ENCODE data around the gene CAPN12. TPM values are rescaled to one million over a fixed set of nuclear protein-coding genes. Genes with fewer than 3 reads are reported as not detected.
"Not testable (repeated sequence)": the region's sequence is repeated elsewhere in the genome, so short reads cannot be mapped to it uniquely, and the experiment has no call there.

The CAPN12 gene, protein sequence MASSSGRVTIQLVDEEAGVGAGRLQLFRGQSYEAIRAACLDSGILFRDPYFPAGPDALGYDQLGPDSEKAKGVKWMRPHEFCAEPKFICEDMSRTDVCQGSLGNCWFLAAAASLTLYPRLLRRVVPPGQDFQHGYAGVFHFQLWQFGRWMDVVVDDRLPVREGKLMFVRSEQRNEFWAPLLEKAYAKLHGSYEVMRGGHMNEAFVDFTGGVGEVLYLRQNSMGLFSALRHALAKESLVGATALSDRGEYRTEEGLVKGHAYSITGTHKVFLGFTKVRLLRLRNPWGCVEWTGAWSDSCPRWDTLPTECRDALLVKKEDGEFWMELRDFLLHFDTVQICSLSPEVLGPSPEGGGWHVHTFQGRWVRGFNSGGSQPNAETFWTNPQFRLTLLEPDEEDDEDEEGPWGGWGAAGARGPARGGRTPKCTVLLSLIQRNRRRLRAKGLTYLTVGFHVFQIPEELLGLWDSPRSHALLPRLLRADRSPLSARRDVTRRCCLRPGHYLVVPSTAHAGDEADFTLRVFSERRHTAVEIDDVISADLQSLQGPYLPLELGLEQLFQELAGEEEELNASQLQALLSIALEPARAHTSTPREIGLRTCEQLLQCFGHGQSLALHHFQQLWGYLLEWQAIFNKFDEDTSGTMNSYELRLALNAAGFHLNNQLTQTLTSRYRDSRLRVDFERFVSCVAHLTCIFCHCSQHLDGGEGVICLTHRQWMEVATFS
- 1.6 TPM for total RNA-seq
- polyA plus RNA-seq: 6.5 TPM
- long read RNA-seq, donor 1: 0 reads
- long read RNA-seq, donor 2: 0 reads
- long read RNA-seq, donor 3: 0 reads
- long read RNA-seq, donor 4: 0 reads
- long read RNA-seq, donor 5, partial matches to known transcripts: 0 of 1 reads
- long read RNA-seq, donor 5, other reads (novel, unspliced or antisense): 0 of 1 reads
- long read RNA-seq, donor 6: 0 reads
- long read RNA-seq, donor 7, partial matches to known transcripts: 0 of 1 reads
- long read RNA-seq, donor 7, other reads (novel, unspliced or antisense): 0 of 1 reads
- long read RNA-seq, donor 8, partial matches to known transcripts: 0 of 1 reads
- long read RNA-seq, donor 8, other reads (novel, unspliced or antisense): 0 of 1 reads
- long read RNA-seq, donor 9: 0 reads
- long read RNA-seq, donor 10: 0 reads

DNA sequence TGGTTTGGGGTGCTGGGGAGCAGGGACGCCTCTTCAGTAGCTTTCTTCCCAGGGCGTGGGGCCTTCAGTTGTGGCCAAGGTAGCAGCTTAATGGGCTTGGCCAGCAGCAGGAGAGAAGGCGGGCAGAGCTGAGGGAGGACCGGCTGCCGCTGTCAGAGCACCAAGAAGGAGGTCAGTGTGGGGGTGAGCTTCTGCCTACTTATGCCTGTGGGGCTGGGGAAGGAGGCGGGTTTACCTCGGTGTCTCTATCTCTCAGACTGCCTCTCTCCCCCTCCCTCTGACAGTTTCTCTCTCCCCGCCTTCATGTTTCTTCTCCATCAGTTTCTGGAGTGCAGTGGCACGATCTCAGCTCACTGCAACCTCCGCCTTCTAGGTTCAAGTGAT, at the start of gene CAPN12:
TSS of gene CAPN12 (minus strand) at position 177 of the 384 bp plus-strand sequence. CDS start 309 bp downstream, outside the sequence.
- 92% methylated on average over 10 of the region's 10 CpGs for WGBS
- no peaks in the 10 kb centered on the region for H3K9me3 ChIP-seq (ENCODE audit: control insufficient read depth in 2 of 2, insufficient read depth in 1 of 2, low read length in 1 of 2)
- H3K4me3 ChIP-seq (ENCODE audit: low read length in 2 of 2): no peak within 1 kb of the TSS
- H3K27ac ChIP-seq (ENCODE audit: low read depth in 1 of 2, low read length in 1 of 2): no peak within 1 kb of the TSS
- H3K27me3 ChIP-seq (ENCODE audit: control insufficient read depth in 2 of 2, insufficient read depth in 1 of 2, low read length in 1 of 2): no peaks in the 10 kb centered on the region
- H3K36me3 ChIP-seq (ENCODE audit: control insufficient read depth in 2 of 2, insufficient read depth in 2 of 2, low read length in 1 of 2): no peaks in the 10 kb centered on the region
- DNase-seq (ENCODE audit: low read depth in 6 of 9, low spot score in 9 of 9): no peak
- no peaks in the 10 kb centered on the region for H3K4me1 ChIP-seq (ENCODE audit: control insufficient read depth in 2 of 2, insufficient read depth in 2 of 2, low read length in 2 of 2)

DNA sequence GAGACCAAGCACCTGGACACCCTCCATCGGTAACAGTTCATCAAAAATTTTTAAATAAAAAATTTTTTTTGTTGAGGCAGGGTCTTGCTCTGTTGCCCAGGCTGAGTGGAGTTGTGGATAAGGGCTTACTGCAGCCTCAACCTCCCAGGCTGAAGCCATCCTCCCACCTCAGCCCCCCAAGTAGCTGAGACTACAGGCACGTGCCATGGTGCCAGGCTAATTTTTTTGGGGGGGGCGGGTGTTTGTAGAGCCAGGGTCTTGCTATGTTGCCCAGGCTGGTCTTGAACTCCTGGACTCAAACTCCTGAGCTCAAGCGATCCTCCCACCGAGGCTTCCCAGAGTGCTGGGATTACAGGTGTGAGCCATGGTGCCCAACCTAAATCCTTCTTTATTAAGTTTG, 49.4 kb upstream of the CAPN12 start:
- peaks cover 12 to 23% of the 10 kb centered on the region in 2 donors for H3K27me3 ChIP-seq (ENCODE audit: control insufficient read depth in 2 of 2, insufficient read depth in 1 of 2, low read length in 1 of 2)
- over 99% methylated on average over 5 of the region's 5 CpGs for WGBS
- H3K9me3 ChIP-seq (ENCODE audit: control insufficient read depth in 2 of 2, insufficient read depth in 1 of 2, low read length in 1 of 2): no peaks in the 10 kb centered on the region
- H3K4me1 ChIP-seq (ENCODE audit: control insufficient read depth in 2 of 2, insufficient read depth in 2 of 2, low read length in 2 of 2): peaks cover 3 to 6% of the 10 kb centered on the region in 2 donors
- no peak overlapping the region for H3K27ac ChIP-seq (ENCODE audit: low read depth in 1 of 2, low read length in 1 of 2)
- no peak overlapping the region for H3K4me3 ChIP-seq (ENCODE audit: low read length in 2 of 2)
- DNase-seq (ENCODE audit: low read depth in 6 of 9, low spot score in 9 of 9): no peak
- H3K36me3 ChIP-seq (ENCODE audit: control insufficient read depth in 2 of 2, insufficient read depth in 2 of 2, low read length in 1 of 2): no peaks in the 10 kb centered on the region

DNA sequence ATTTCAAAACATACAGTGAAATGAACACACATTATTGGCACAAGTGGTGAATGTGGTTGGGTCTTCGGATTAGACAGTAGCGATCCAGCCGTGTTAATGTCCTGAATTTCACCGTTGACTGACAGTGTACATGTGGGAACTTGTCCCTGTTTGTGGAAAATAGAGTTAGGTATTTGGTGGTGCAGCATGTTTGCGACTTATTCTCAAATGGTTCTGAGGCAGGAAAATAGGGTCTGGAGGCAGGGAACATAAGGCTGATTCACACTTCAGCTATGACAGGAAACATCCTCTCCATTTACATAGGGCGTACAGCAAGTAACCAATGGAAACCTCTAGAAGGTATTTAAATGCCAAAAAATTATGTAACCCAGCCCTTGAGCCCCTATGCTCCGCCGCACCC, 48.9 kb upstream of the CAPN12 start:
- WGBS: 89% methylated on average over 8 of the region's 8 CpGs
- H3K36me3 ChIP-seq (ENCODE audit: control insufficient read depth in 2 of 2, insufficient read depth in 2 of 2, low read length in 1 of 2): no peaks in the 10 kb centered on the region
- peak overlapping the region in 1 of 2 donors; percentile 68 for H3K27ac ChIP-seq (ENCODE audit: low read depth in 1 of 2, low read length in 1 of 2)
- H3K27me3 ChIP-seq (ENCODE audit: control insufficient read depth in 2 of 2, insufficient read depth in 1 of 2, low read length in 1 of 2): peaks cover 12 to 23% of the 10 kb centered on the region in 2 donors
- no peak overlapping the region for H3K4me3 ChIP-seq (ENCODE audit: low read length in 2 of 2)
- H3K4me1 ChIP-seq (ENCODE audit: control insufficient read depth in 2 of 2, insufficient read depth in 2 of 2, low read length in 2 of 2): peaks cover 3 to 6% of the 10 kb centered on the region in 2 donors
- H3K9me3 ChIP-seq (ENCODE audit: control insufficient read depth in 2 of 2, insufficient read depth in 1 of 2, low read length in 1 of 2): no peaks in the 10 kb centered on the region
- DNase-seq (ENCODE audit: low read depth in 6 of 9, low spot score in 9 of 9): peak in 1 of 9 donors; percentile 15

DNA sequence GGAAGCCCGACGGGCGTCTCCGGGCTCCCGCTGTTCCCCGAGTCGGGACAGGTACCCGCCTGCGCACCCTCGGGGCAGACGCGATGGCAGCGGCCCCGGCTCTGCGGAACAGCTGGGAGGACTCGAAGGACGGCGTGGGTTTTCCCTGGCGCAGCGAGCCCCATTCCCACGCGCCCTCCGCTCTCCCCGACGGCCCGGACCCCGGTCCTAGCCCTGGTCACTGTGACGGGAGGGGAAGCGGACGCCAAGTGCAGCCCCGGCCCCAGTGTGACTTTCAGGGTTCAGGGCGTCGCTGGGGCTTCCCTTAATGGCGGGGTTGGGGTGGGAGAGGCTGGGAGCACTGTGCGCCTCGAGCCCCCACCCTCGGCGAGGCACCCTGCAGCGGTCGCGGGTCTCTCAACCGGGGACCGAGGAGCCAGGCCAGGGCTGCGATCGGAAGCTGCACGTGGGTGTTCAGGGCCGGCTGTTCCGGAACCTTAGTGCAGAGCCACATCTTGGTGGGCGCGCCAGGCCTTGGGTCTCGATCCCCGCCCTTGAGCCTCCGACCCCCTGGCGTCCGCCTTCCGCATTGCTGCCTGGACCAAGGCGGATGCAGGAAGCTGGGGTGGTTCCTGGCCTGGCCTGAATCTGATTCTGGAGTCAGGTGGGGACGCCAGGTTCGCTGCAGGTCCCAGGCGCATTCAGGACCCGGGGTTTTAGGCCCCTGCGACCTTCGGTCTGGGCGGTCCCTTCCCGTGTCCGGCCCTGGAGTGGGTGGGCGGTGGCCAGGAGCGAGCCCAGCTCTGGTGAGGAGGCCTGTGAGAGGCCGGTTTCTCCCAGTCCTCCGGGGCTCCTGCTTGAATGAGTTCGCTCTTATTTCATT, 48.2 kb upstream of the CAPN12 start:
- peaks cover 12 to 23% of the 10 kb centered on the region in 2 donors for H3K27me3 ChIP-seq (ENCODE audit: control insufficient read depth in 2 of 2, insufficient read depth in 1 of 2, low read length in 1 of 2)
- peaks cover 3 to 6% of the 10 kb centered on the region in 2 donors for H3K4me1 ChIP-seq (ENCODE audit: control insufficient read depth in 2 of 2, insufficient read depth in 2 of 2, low read length in 2 of 2)
- peak overlapping the region; percentile 20 to 21 for H3K4me3 ChIP-seq (ENCODE audit: low read length in 2 of 2)
- H3K36me3 ChIP-seq (ENCODE audit: control insufficient read depth in 2 of 2, insufficient read depth in 2 of 2, low read length in 1 of 2): no peaks in the 10 kb centered on the region
- 15% methylated on average over 62 of the region's 71 CpGs for WGBS
- DNase-seq (ENCODE audit: low read depth in 6 of 9, low spot score in 9 of 9): peak in 3 of 9 donors; percentile 19 to 40 (median 20)
- no peaks in the 10 kb centered on the region for H3K9me3 ChIP-seq (ENCODE audit: control insufficient read depth in 2 of 2, insufficient read depth in 1 of 2, low read length in 1 of 2)
- H3K27ac ChIP-seq (ENCODE audit: low read depth in 1 of 2, low read length in 1 of 2): peak overlapping the region; percentile 68 to 82

DNA sequence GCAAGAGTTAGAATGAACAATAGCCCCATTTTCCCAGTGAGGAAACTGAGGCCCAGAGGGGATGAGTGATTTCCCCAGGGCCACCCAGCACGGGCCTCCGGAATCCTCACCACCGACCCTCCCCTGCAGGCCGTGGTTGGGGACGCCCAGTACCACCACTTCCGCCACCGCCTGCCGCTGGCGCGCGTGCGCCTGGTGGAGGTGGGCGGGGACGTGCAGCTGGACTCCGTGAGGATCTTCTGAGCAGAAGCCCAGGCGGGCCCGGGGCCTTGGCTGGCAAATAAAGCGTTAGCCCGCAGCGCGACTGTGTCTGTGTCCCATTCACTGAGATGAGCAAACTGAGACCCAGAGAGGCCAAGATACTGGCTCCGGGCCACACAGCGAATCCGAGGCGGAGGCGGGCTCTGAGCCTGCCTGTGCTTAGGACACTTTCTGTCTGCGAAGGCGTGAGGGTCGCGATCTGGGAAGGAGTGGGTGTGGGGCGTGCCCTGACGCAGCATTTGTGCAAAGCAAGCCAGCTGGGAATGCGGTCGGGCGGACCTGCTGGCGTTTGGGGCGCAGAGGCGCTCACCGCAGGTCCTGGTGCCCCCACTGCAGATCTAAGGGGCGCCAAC, 47.3 kb upstream of the CAPN12 start:
- DNase-seq (ENCODE audit: low read depth in 6 of 9, low spot score in 9 of 9); H3K36me3 ChIP-seq (ENCODE audit: control insufficient read depth in 2 of 2, insufficient read depth in 2 of 2, low read length in 1 of 2); H3K27ac ChIP-seq (ENCODE audit: low read depth in 1 of 2, low read length in 1 of 2); H3K4me3 ChIP-seq (ENCODE audit: low read length in 2 of 2); H3K9me3 ChIP-seq (ENCODE audit: control insufficient read depth in 2 of 2, insufficient read depth in 1 of 2, low read length in 1 of 2); H3K4me1 ChIP-seq (ENCODE audit: control insufficient read depth in 2 of 2, insufficient read depth in 2 of 2, low read length in 2 of 2): not testable (repeated sequence)
- WGBS: no CpG with 5 or more reads among the region's 40 CpGs
- H3K27me3 ChIP-seq (ENCODE audit: control insufficient read depth in 2 of 2, insufficient read depth in 1 of 2, low read length in 1 of 2): peaks cover 12 to 23% of the 10 kb centered on the region in 2 donors

DNA sequence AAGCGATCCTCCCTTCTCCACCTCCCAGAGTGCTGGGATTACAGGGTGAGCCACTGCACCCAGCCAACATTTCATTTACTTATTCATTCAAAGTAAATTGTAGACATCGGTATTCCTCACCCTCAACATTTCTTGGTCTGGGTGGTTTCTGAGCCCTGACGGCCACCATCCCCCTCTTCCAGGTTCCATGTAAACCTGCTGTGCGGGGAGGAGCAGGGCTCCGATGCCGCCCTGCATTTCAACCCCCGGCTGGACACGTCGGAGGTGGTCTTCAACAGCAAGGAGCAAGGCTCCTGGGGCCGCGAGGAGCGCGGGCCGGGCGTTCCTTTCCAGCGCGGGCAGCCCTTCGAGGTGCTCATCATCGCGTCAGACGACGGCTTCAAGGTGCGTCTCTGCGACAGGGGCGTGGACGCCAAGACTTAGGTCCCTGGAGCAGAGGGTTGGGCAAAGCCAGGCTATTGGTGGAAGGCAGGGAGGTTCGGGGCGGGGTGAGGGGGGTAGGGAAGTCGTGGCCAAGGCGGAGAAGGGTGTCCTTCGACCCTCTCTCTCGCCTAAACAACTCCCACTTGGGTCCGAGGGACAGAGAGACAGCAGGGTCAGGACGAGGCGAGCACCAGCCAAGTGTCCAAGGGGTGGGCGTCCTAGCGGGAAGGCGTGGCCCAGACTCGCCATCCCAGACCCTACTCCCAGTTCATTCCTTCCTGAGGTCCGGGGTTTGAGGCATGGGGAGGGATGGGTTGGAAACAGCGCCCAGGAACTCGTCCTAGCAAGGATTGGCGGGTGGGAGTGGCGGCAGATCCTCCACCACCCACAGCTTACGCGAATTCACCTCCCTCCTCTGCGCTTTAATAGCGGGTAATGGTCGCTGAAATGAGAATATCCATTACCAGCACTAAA, 46.5 kb upstream of the CAPN12 start:
- H3K36me3 ChIP-seq (ENCODE audit: control insufficient read depth in 2 of 2, insufficient read depth in 2 of 2, low read length in 1 of 2); H3K27ac ChIP-seq (ENCODE audit: low read depth in 1 of 2, low read length in 1 of 2); H3K4me1 ChIP-seq (ENCODE audit: control insufficient read depth in 2 of 2, insufficient read depth in 2 of 2, low read length in 2 of 2); DNase-seq (ENCODE audit: low read depth in 6 of 9, low spot score in 9 of 9); H3K9me3 ChIP-seq (ENCODE audit: control insufficient read depth in 2 of 2, insufficient read depth in 1 of 2, low read length in 1 of 2); H3K4me3 ChIP-seq (ENCODE audit: low read length in 2 of 2): not testable (repeated sequence)
- peaks cover 12 to 23% of the 10 kb centered on the region in 2 donors for H3K27me3 ChIP-seq (ENCODE audit: control insufficient read depth in 2 of 2, insufficient read depth in 1 of 2, low read length in 1 of 2)
- WGBS: 89% methylated on average over 16 of the region's 49 CpGs

DNA sequence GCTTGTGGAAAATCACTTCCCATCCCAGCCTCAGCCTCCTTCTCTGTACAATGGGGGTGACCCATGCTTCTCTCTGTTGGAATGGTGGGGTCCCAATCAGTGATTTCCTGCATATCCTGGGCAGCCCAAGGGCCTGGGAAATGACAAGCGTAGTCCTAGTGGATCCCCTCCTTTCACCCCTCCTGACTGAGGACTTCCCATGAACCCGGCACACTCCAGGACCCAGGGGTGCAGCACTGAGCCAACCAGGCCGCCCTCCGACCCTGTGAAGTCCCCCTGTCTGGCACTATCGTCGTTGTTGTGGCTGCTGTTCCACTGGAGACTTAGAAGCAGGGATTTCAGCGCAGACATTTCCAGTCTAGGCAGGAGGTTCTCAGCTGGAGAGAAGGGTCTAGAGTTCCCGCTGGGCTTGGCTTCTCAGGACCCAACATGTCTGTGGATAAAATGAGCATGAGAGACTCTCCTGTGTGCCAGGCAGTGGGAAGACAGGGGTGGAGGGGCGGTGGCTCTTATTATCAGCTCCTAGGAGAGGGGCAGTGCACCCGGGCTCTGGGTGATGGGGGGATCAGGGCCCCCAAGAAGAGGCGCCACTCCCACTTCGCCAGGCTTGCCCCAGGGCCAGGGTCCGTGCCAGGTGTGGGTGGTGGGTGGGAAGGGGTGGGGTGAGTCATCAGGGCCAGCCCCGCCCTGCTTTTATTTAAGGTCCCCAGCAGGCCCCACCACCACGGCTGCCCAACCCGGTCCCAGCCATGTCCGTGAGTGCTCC, 44.4 kb upstream of the CAPN12 start, which contains the start of gene LGALS7B:
TSS of gene LGALS7B (plus strand) at position 723 of the 766 bp plus-strand sequence. CDS start at position 750, 27 bp downstream.
- peak within 1 kb of the TSS; percentile 47 for H3K27ac ChIP-seq (ENCODE audit: low read depth in 1 of 2, low read length in 1 of 2)
- no peaks in the 10 kb centered on the region for H3K9me3 ChIP-seq (ENCODE audit: control insufficient read depth in 2 of 2, insufficient read depth in 1 of 2, low read length in 1 of 2)
- peaks cover 3 to 6% of the 10 kb centered on the region in 2 donors for H3K4me1 ChIP-seq (ENCODE audit: control insufficient read depth in 2 of 2, insufficient read depth in 2 of 2, low read length in 2 of 2)
- no peaks in the 10 kb centered on the region for H3K36me3 ChIP-seq (ENCODE audit: control insufficient read depth in 2 of 2, insufficient read depth in 2 of 2, low read length in 1 of 2)
- no peak for DNase-seq (ENCODE audit: low read depth in 6 of 9, low spot score in 9 of 9)
- 91% methylated on average over 13 of the region's 17 CpGs for WGBS
- peaks cover 12 to 16% of the 10 kb centered on the region in 2 donors for H3K27me3 ChIP-seq (ENCODE audit: control insufficient read depth in 2 of 2, insufficient read depth in 1 of 2, low read length in 1 of 2)
- H3K4me3 ChIP-seq (ENCODE audit: low read length in 2 of 2): no peak within 1 kb of the TSS

Data from thymus (tissue), 14 donors.